Pancreas (tissue), 10 donors: Measurements from ENCODE around the gene NSMCE3. TPM values are rescaled to one million over a fixed set of nuclear protein-coding genes. Genes with fewer than 3 reads are reported as not detected.

Experiments used
- ATAC-seq, 4 donors: fragments of 200-7000 bp; cut with Tn5 transposase; one replicate each; pipeline versions ENCODE4 v1.8.0 to v1.9.1; 2020; ENCODE audit warnings: mild to moderate bottlenecking in 4 of 4, moderate library complexity in 4 of 4
- DNase-seq, 6 donors: peaks; one replicate each; pipeline ENCODE4 v3.0.0-alpha.2; 2020
- FAIRE-seq: peaks from 2 replicates; lab custom pipeline; 2012; peaks lifted over from hg19 to GRCh38; lab: Jason Lieb, UNC
- H3K27ac ChIP-seq, 4 donors: fragments of 200-600 bp; sonication (generic); 1 replicate in 3 of 4; 2 replicates in 1 of 4; pipeline versions ENCODE4 v1.5.0 to v1.8.0; 2020
- H3K27me3 ChIP-seq, 4 donors: fragments of 200-600 bp; one replicate each; pipeline ENCODE4 v1.8.0; 2021
- H3K36me3 ChIP-seq, 3 donors: fragments of 200-600 bp; sonication (generic) in 1 of 3; one replicate each; pipeline versions ENCODE4 v1.5.0 to v1.8.0; 2020 to 2021
- H3K4me1 ChIP-seq, 3 donors: fragments of 200-600 bp; one replicate each; pipeline ENCODE4 v1.8.0; 2021
- H3K4me3 ChIP-seq, 4 donors: fragments of 200-600 bp; sonication (generic) in 2 of 4; one replicate each; pipeline versions ENCODE4 v1.5.0 to v1.8.0; 2020 to 2021
- H3K9me3 ChIP-seq, 4 donors: fragments of 200-600 bp; one replicate each; pipeline ENCODE4 v1.8.0; 2021
- WGBS, 2 donors: extraction: QIAGEN DNeasy Blood & Tissue Kit; methylation state at CpG; one replicate each; pipeline ENCODE4 v1.1.7; 2013; 5-methylcytosine and 5-hydroxymethylcytosine counted together
- intact Hi-C, 3 donors: fragments of 100-400 bp; cut with DNase I; formaldehyde crosslinking; loops; one replicate each; pipeline versions ENCODE4 v1.11.1 to v1.14.2; 2022
- polyA plus RNA-seq, 2 donors: library from polyadenylated mRNA; stranded (reverse); fragments of 200-250 nt; gene quantifications; one replicate each; pipeline ENCODE4 v1.2.3, GENCODE V29; 2013
- total RNA-seq, 6 donors: library from RNA; stranded (reverse); fragmentation: NEBNext Ultra II Directional in 4 of 6; extraction: Animal tissue kit (Norgen Biotek cat#: 25700) in 4 of 6; gene quantifications; one replicate each; pipeline versions ENCODE4 v1.2.1 to v1.2.4, GENCODE V29; 2021 to 2023
- TF ChIP-seq, protein P1 (sequence below), 4 donors: fragments of 200-600 bp; sonication (generic) in 3 of 4; IDR thresholded peaks; one replicate each; pipeline versions ENCODE4 v1.5.0 to v1.8.0; 2021; ENCODE audit warnings: antibody characterized with exemption in 4 of 4
- donor health status: healthy with polysubstance abuse.
- donor health status: DM: no; HTN: no; CAD: no; lungs with moderate emphysema.
- donor health status: DM: no; HTN: no; CAD: no.
- donor health status: control.
- donor health status: control.
- donor health status: Bipolar disorder and iron deficiency.
- donor health status: DM: yes; HTN: yes; CAD: no.
- donor health status: DM: no; HTN: no; CAD: no.
- donor health status: DM: no; HTN: no; CAD: no.
- donor health status: DM: yes; HTN: yes; CAD: no.

The NSMCE3 gene
- total and polyA plus RNA-seq, 8 donors = 1.5 to 5.2 (median 2.2) TPM

DNA sequence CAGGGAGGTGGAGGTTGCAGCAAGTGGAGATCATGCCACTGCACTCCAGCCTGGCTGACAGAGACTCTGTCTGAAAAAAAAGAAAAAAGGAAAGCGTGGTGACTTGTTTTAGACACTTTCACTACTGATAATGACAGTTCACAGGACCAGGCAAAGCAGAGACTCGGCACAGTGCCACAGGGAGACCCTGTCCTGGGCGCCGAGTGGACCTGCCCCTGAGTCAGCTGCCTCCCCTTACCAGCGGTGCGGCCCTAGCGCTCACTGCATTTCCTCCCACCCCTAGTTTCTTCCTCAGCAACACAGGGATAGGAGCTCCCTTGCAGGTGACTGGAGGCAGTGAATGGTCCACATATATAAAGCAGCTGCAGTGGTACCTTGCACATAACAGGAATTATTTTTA, 38.7 kb upstream of the NSMCE3 start:
- WGBS, 2 donors = 90 to 98% methylated on average over 7 of the region's 7 CpGs
- no peaks in the 10 kb centered on the region for H3K27me3 ChIP-seq
- H3K4me3 ChIP-seq = no peak overlapping the region
- no peak for FAIRE-seq
- no peaks in the 10 kb centered on the region for H3K4me1 ChIP-seq
- no peak for ATAC-seq
- intact Hi-C loops = no loop called here
- no peaks in the 10 kb centered on the region for H3K36me3 ChIP-seq
- DNase-seq = no peak
- H3K27ac ChIP-seq = no peak overlapping the region
- H3K9me3 ChIP-seq = no peaks in the 10 kb centered on the region
- TF ChIP-seq, protein P1, sequence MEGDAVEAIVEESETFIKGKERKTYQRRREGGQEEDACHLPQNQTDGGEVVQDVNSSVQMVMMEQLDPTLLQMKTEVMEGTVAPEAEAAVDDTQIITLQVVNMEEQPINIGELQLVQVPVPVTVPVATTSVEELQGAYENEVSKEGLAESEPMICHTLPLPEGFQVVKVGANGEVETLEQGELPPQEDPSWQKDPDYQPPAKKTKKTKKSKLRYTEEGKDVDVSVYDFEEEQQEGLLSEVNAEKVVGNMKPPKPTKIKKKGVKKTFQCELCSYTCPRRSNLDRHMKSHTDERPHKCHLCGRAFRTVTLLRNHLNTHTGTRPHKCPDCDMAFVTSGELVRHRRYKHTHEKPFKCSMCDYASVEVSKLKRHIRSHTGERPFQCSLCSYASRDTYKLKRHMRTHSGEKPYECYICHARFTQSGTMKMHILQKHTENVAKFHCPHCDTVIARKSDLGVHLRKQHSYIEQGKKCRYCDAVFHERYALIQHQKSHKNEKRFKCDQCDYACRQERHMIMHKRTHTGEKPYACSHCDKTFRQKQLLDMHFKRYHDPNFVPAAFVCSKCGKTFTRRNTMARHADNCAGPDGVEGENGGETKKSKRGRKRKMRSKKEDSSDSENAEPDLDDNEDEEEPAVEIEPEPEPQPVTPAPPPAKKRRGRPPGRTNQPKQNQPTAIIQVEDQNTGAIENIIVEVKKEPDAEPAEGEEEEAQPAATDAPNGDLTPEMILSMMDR (IDR thresholded peaks at IDR 0.05) = no peak

DNA sequence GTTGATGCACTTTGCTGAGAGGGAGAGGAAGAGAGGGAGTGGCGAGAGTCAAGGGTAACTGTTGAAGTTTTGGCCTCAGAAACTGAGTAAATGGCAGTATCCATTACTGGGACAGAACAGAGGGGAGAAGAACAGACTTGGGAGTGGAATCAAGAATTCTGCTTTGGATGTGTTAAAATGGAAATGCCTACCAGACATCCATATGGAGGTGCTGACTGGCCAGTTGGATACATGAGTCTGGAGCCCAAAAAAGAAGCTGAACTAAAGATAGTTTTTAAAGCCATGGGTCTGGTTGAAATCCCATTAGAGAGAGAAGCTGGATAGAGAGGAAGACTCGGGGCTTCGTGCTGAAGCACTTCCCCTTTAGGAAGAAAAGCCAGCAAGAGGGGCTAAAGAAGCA, 35.9 kb upstream of the NSMCE3 start:
- FAIRE-seq (no peak), DNase-seq (no peak), ATAC-seq (no peak)
- Histone ChIP-seq H3K4me1 (no peaks in the 10 kb centered on the region), H3K27me3 (no peaks in the 10 kb centered on the region), H3K4me3 (no peak overlapping the region), H3K9me3 (no peaks in the 10 kb centered on the region), H3K36me3 (no peaks in the 10 kb centered on the region), H3K27ac (no peak overlapping the region)
- 83 to 89% methylated on average over 3 of the region's 3 CpGs for WGBS, 2 donors
- TF ChIP-seq, protein P1 (IDR thresholded peaks at IDR 0.05) = no peak
- intact Hi-C loops = no loop called here

DNA sequence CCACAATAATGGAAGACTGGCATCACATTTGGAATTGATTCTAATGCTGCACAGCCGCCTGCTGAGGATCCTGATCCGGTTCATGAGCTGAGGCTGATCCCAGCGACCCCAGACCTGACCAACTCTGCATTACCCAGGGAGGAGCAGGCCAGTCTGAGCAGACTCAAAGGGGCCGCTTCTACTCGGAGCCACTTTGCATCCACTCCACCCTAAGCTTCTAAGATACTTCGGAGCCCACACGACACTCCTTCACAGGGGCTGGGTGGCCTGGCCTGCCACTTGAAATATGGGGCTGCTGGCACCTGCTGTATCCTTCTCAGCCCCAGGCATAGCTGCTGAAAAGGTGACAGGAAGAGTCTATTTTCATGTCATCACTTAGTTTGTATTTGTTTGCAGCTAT, 33.2 kb upstream of the NSMCE3 start:
- Histone ChIP-seq H3K4me3 (no peak overlapping the region), H3K27me3 (no peaks in the 10 kb centered on the region), H3K4me1 (no peaks in the 10 kb centered on the region), H3K27ac (no peak overlapping the region), H3K9me3 (no peaks in the 10 kb centered on the region), H3K36me3 (no peaks in the 10 kb centered on the region)
- TF ChIP-seq, protein P1 (IDR thresholded peaks at IDR 0.05) = no peak
- WGBS, 2 donors = 85 to 87% methylated on average over 7 of the region's 7 CpGs
- no peak for FAIRE-seq
- ATAC-seq = no peak
- intact Hi-C loops = no loop called here
- no peak for DNase-seq

DNA sequence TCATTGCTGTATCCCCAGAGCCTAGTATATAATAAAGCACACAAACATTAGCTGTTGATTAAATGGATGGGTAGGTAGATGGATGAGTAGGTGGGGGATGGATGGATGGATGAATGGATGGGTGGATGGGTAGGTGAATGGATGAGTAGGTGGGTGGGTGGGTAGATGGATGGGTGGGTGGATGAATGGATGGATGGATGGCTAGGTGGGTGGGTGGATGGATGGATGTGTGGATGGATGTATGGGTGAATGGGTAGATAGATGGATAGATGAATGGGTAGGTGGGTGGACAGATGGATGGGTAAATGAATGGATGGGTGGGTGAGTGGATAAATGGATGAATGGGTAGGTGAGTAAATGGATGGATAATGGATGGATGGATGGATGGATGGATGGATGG, 30.2 kb upstream of the NSMCE3 start:
- H3K27ac ChIP-seq = no peak overlapping the region
- intact Hi-C loops = no loop called here
- TF ChIP-seq, protein P1 (IDR thresholded peaks at IDR 0.05) = no peak
- H3K4me1 ChIP-seq = no peaks in the 10 kb centered on the region
- FAIRE-seq = no peak
- DNase-seq = no peak
- no peaks in the 10 kb centered on the region for H3K27me3 ChIP-seq
- no peak for ATAC-seq
- no peaks in the 10 kb centered on the region for H3K9me3 ChIP-seq
- no peak overlapping the region for H3K4me3 ChIP-seq
- H3K36me3 ChIP-seq = no peaks in the 10 kb centered on the region

DNA sequence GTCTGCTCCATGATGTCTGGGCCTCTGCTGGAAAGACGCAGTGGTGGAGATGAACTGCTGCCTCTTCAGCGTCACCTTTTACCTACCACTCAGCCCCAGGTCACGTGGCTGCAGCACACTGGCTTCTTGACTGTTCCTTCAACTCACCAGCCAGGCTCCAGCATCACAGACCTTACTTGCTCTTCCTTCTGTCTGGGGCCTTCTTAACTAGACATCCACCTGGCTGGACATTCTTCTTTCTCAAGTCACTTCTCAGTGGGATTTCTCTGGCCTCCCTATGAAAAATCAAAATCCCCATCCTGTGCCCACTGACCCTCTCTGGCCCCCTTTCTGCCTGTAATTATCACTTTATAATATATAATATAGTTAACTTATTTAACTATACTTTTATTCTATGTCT, 29.7 kb upstream of the NSMCE3 start:
- no peaks in the 10 kb centered on the region for H3K9me3 ChIP-seq
- WGBS, 2 donors = 88 to 97% methylated on average over 3 of the region's 3 CpGs
- no peaks in the 10 kb centered on the region for H3K36me3 ChIP-seq
- DNase-seq = no peak
- no peaks in the 10 kb centered on the region for H3K4me1 ChIP-seq
- H3K27me3 ChIP-seq = no peaks in the 10 kb centered on the region
- TF ChIP-seq, protein P1 (IDR thresholded peaks at IDR 0.05) = no peak
- H3K4me3 ChIP-seq = no peak overlapping the region
- ATAC-seq = no peak
- no peak overlapping the region for H3K27ac ChIP-seq
- intact Hi-C loops = no loop called here
- FAIRE-seq = no peak
